ENCODE results near the gene LTK. TPM values are rescaled to one million over a fixed set of nuclear protein-coding genes. Genes with fewer than 3 reads are reported as not detected.
A peak's percentile ranks its signal among the peaks of the same experiment; 100 is the strongest.
"Not testable (repeated sequence)": the region's sequence is repeated elsewhere in the genome, so short reads cannot be mapped to it uniquely, and the experiment has no call there.

The LTK gene
- total RNA-seq, 1 experiment from 2014 or later, result 0.24 TPM

- H3K9me3 ChIP-seq (replicated peaks), result no peaks in the 10 kb centered on the region
- H3K4me1 ChIP-seq (replicated peaks), result peaks cover 25% of the 10 kb centered on the region
- H3K4me3 ChIP-seq, result no peak overlapping the region
- no peak overlapping the region for H3K27ac ChIP-seq
- H3K27me3 ChIP-seq (replicated peaks), result no peaks in the 10 kb centered on the region
- H3K36me3 ChIP-seq, result peaks cover 2% of the 10 kb centered on the region
- no peak for DNase-seq (ENCODE audit: low read depth in 1 of 2, low spot score in 2 of 2)
These were observed 26.2 kb downstream of the LTK start for GRCh38 chr15:41487381-41487780.

- no peak for DNase-seq (ENCODE audit: low read depth in 1 of 2, low spot score in 2 of 2)
- Histone ChIP-seq H3K27me3 (replicated peaks) (no peaks in the 10 kb centered on the region), H3K9me3 (replicated peaks) (no peaks in the 10 kb centered on the region), H3K27ac (no peak overlapping the region), H3K36me3 (peaks cover 13% of the 10 kb centered on the region), H3K4me1 (replicated peaks) (peaks cover 16% of the 10 kb centered on the region), H3K4me3 (no peak overlapping the region)
These were observed 27.3 kb downstream of the LTK start for GRCh38 chr15:41486286-41486685.

GRCh38 chr15:41484937-41485625, 28.5 kb downstream of the LTK start:
- H3K9me3 ChIP-seq (replicated peaks), result no peaks in the 10 kb centered on the region
- H3K4me1 ChIP-seq (replicated peaks), result peaks cover 6% of the 10 kb centered on the region; the same call in 1 of the 2 replicates
- DNase-seq (ENCODE audit: low read depth in 1 of 2, low spot score in 2 of 2), result no peak
- H3K27ac ChIP-seq, result no peak overlapping the region
- peaks cover 25% of the 10 kb centered on the region for H3K36me3 ChIP-seq
- no peak overlapping the region for H3K4me3 ChIP-seq
- H3K27me3 ChIP-seq (replicated peaks), result no peaks in the 10 kb centered on the region

GRCh38 chr15:41483519-41483918, 30.1 kb downstream of the LTK start:
- Histone ChIP-seq H3K4me1 (replicated peaks) (0 out of 2 replicates have a peak, but pooled peaks cover 3% of the 10 kb centered on the region), H3K9me3 (replicated peaks) (no peaks in the 10 kb centered on the region), H3K36me3 (peaks cover 41% of the 10 kb centered on the region), H3K27ac (no peak overlapping the region), H3K4me3 (no peak overlapping the region), H3K27me3 (replicated peaks) (no peaks in the 10 kb centered on the region)
- DNase-seq (ENCODE audit: low read depth in 1 of 2, low spot score in 2 of 2), result no peak

- no peak overlapping the region for H3K4me3 ChIP-seq
- H3K4me1 ChIP-seq (replicated peaks), result 0 out of 2 replicates have a peak, but pooled peaks cover 3% of the 10 kb centered on the region
- no peaks in the 10 kb centered on the region for H3K27me3 ChIP-seq (replicated peaks)
- no peak for DNase-seq (ENCODE audit: low read depth in 1 of 2, low spot score in 2 of 2)
- H3K36me3 ChIP-seq, result peaks cover 43% of the 10 kb centered on the region
- H3K27ac ChIP-seq, result no peak overlapping the region
- no peaks in the 10 kb centered on the region for H3K9me3 ChIP-seq (replicated peaks)
These were observed 30.5 kb downstream of the LTK start for GRCh38 chr15:41483115-41483514.

- no peaks in the 10 kb centered on the region for H3K27me3 ChIP-seq (replicated peaks)
- no peak for DNase-seq (ENCODE audit: low read depth in 1 of 2, low spot score in 2 of 2)
These were observed 31.3 kb downstream of the LTK start for GRCh38 chr15:41482110-41482877.

GRCh38 chr15:41480396-41481140, 33.1 kb downstream of the LTK start:
- H3K36me3 ChIP-seq, result peaks cover 68% of the 10 kb centered on the region

More at GRCh38 chr15:41482110-41482877, 31.3 kb downstream of the LTK start:
- Histone ChIP-seq H3K36me3 (peaks cover 51% of the 10 kb centered on the region), H3K9me3 (replicated peaks) (no peaks in the 10 kb centered on the region), H3K4me1 (replicated peaks) (peaks cover 5% of the 10 kb centered on the region), H3K4me3 (no peak overlapping the region), H3K27ac (no peak overlapping the region)

GRCh38 chr15:41476416-41477048, 37.1 kb downstream of the LTK start:
- Histone ChIP-seq H3K9me3 (replicated peaks) (no peaks in the 10 kb centered on the region), H3K4me1 (replicated peaks) (peaks cover 11% of the 10 kb centered on the region), H3K4me3 (no peak overlapping the region), H3K27ac (peak overlapping the region; percentile 80), H3K27me3 (replicated peaks) (no peaks in the 10 kb centered on the region), H3K36me3 (peaks cover 94% of the 10 kb centered on the region)
- DNase-seq (ENCODE audit: low read depth in 1 of 2, low spot score in 2 of 2), result no peak

More at GRCh38 chr15:41480396-41481140, 33.1 kb downstream of the LTK start:
- H3K4me3 ChIP-seq, result no peak overlapping the region
- no peak for DNase-seq (ENCODE audit: low read depth in 1 of 2, low spot score in 2 of 2)
- H3K27me3 ChIP-seq (replicated peaks), result no peaks in the 10 kb centered on the region
- H3K27ac ChIP-seq, result no peak overlapping the region
- H3K4me1 ChIP-seq (replicated peaks), result peaks cover 11% of the 10 kb centered on the region
- no peaks in the 10 kb centered on the region for H3K9me3 ChIP-seq (replicated peaks)

GRCh38 chr15:41474941-41475340, 38.7 kb downstream of the LTK start:
- no peak overlapping the region for H3K27ac ChIP-seq

GRCh38 chr15:41474436-41474835, 39.2 kb downstream of the LTK start:
- Histone ChIP-seq H3K36me3 (peaks cover 91% of the 10 kb centered on the region), H3K27ac (no peak overlapping the region), H3K4me3 (no peak overlapping the region), H3K4me1 (replicated peaks) (peaks cover 11% of the 10 kb centered on the region), H3K27me3 (replicated peaks) (no peaks in the 10 kb centered on the region), H3K9me3 (replicated peaks) (no peaks in the 10 kb centered on the region)
- DNase-seq (ENCODE audit: low read depth in 1 of 2, low spot score in 2 of 2), result no peak

More at GRCh38 chr15:41474941-41475340, 38.7 kb downstream of the LTK start:
- Histone ChIP-seq H3K4me1 (replicated peaks) (peaks cover 11% of the 10 kb centered on the region), H3K36me3 (peaks cover 91% of the 10 kb centered on the region), H3K4me3 (no peak overlapping the region), H3K9me3 (replicated peaks) (no peaks in the 10 kb centered on the region), H3K27me3 (replicated peaks) (no peaks in the 10 kb centered on the region)
- no peak for DNase-seq (ENCODE audit: low read depth in 1 of 2, low spot score in 2 of 2)

- H3K36me3 ChIP-seq, result peaks cover 89% of the 10 kb centered on the region
- no peak for DNase-seq (ENCODE audit: low read depth in 1 of 2, low spot score in 2 of 2)
- no peak overlapping the region for H3K27ac ChIP-seq
- H3K27me3 ChIP-seq (replicated peaks), result no peaks in the 10 kb centered on the region
- no peak overlapping the region for H3K4me3 ChIP-seq
- H3K4me1 ChIP-seq (replicated peaks), result peaks cover 11% of the 10 kb centered on the region
- no peaks in the 10 kb centered on the region for H3K9me3 ChIP-seq (replicated peaks)
These were observed 40.2 kb downstream of the LTK start for GRCh38 chr15:41473418-41473817.

- not testable (repeated sequence) for H3K4me1 ChIP-seq (replicated peaks); H3K9me3 ChIP-seq (replicated peaks); H3K27ac ChIP-seq; H3K27me3 ChIP-seq (replicated peaks); H3K4me3 ChIP-seq; DNase-seq (ENCODE audit: low read depth in 1 of 2, low spot score in 2 of 2)
- H3K36me3 ChIP-seq, result peaks cover 83% of the 10 kb centered on the region
These were observed 44.0 kb downstream of the LTK start for GRCh38 chr15:41469644-41470043.

- Histone ChIP-seq H3K4me1 (replicated peaks) (no peaks in the 10 kb centered on the region), H3K4me3 (no peak overlapping the region), H3K27me3 (replicated peaks) (no peaks in the 10 kb centered on the region), H3K27ac (no peak overlapping the region), H3K9me3 (replicated peaks) (no peaks in the 10 kb centered on the region), H3K36me3 (peaks cover 73% of the 10 kb centered on the region)
- DNase-seq (ENCODE audit: low read depth in 1 of 2, low spot score in 2 of 2), result no peak
These were observed 46.9 kb downstream of the LTK start for GRCh38 chr15:41466711-41467110.
